K562 (cell line): Measurements from ENCODE around the gene HSD11B1. TPM values are rescaled to one million over a fixed set of nuclear protein-coding genes. Genes with fewer than 3 reads are reported as not detected.

ENCODE experiments used
- ARID3A ChIP-seq: IDR thresholded peaks from 2 replicates; pipeline ENCODE4 v1.6.1; 2012; ENCODE audit warnings: low read depth, low read length, improper control_type of control experiment, borderline replicate concordance
- ATF1 ChIP-seq, 2 experiments: fragments of 450-650 bp in 1 of 2; IDR thresholded peaks; 2 replicates each; pipeline ENCODE4 v1.6.1; 2016; ENCODE audit warnings: missing compliant biosample characterization in 1 of 2, missing genetic modification characterization in 1 of 2
- ATF4 ChIP-seq: fragments of 450-650 bp; formaldehyde crosslinking; IDR thresholded peaks from 2 replicates; pipeline ENCODE4 v1.4.0; 2022; ENCODE audit warnings: mild to moderate bottlenecking, moderate library complexity
- COPS2 ChIP-seq: fragments of 450-650 bp; conservative IDR thresholded peaks from 2 replicates; pipeline ENCODE4 v1.6.1; 2016; ENCODE audit warnings: mild to moderate bottlenecking, moderate library complexity
- DACH1 ChIP-seq: fragments of 450-650 bp; IDR thresholded peaks from 2 replicates; pipeline ENCODE4 v1.6.1; 2018; ENCODE audit not compliant: partially characterized antibody
- EGR1 ChIP-seq: fragments of 450-650 bp; conservative IDR thresholded peaks from 2 replicates; pipeline ENCODE4 v1.6.1; 2017; ENCODE audit warnings: mild to moderate bottlenecking
- ETS2 ChIP-seq: IDR thresholded peaks from 2 replicates; pipeline ENCODE4 v1.6.1; 2016; ENCODE audit warnings: borderline replicate concordance, missing genetic modification characterization, mild to moderate bottlenecking, moderate library complexity, missing compliant biosample characterization; ENCODE audit not compliant: poor library complexity, severe bottlenecking
- FUS ChIP-seq: fragments of 200-400 bp; formaldehyde crosslinking; optimal IDR thresholded peaks from 2 replicates; pipeline ENCODE3; 2017; ENCODE audit warnings: low read depth, low read length
- MEIS2 ChIP-seq: fragments of 450-650 bp; IDR thresholded peaks from 2 replicates; pipeline ENCODE4 v1.6.1; 2014; ENCODE audit warnings: mild to moderate bottlenecking; ENCODE audit not compliant: partially characterized antibody
- MTA3 ChIP-seq: fragments of 450-650 bp; formaldehyde crosslinking; IDR thresholded peaks from 2 replicates; pipeline ENCODE4 v1.6.1; 2017; ENCODE audit warnings: mild to moderate bottlenecking, borderline replicate concordance
- REST ChIP-seq, 2 experiments: fragments of 450-650 bp; formaldehyde crosslinking in 1 of 2; IDR thresholded peaks; 2 replicates each; pipeline versions ENCODE4 v1.4.0 to v1.6.1; 2014 to 2020; ENCODE audit warnings: mild to moderate bottlenecking in 2 of 2, borderline replicate concordance in 1 of 2, low read depth in 1 of 2
- SFPQ ChIP-seq: fragments of 200-400 bp; formaldehyde crosslinking; IDR thresholded peaks from 2 replicates; pipeline ENCODE4 v1.6.1; 2017; ENCODE audit warnings: mild to moderate bottlenecking, low read depth, low read length, moderate library complexity
- ZNF384 ChIP-seq: IDR thresholded peaks from 2 replicates; pipeline ENCODE4 v1.6.1; 2012; ENCODE audit warnings: low read depth, low read length, improper control_type of control experiment
- polyA plus RNA-seq, 8 experiments: library from polyadenylated mRNA; depleted of rRNA in 4 of 8; stranded (reverse) in 5 of 8; unstranded in 3 of 8; fragments of >200 nt; fragmentation: Nextera tagmentation in 2 of 8; fragmentation: Illumina TruSeq in 1 of 8; extraction: Ambion mirVana in 2 of 8; extraction: Trizol in 1 of 8; gene quantifications; 2 replicates each; pipeline versions ENCODE4 v1.2.1 to v1.2.3, GENCODE V29; 2011 to 2014; ENCODE audit warnings: inconsistent platforms in 1 of 8, missing spikeins in 1 of 8
- total RNA-seq, 7 experiments: library from RNA; depleted of rRNA in 6 of 7; stranded (reverse); fragments of >200 nt in 6 of 7; fragmentation: Illumina TruSeq in 2 of 7; extraction: Trizol in 2 of 7; gene quantifications; 2 replicates each; pipeline versions ENCODE4 v1.2.1 to v1.2.3, GENCODE V29; 2011 to 2021; ENCODE audit warnings: low replicate concordance in 1 of 7

The HSD11B1 gene
- total and polyA plus RNA-seq, 9 of the 15 experiments (the other 6 are each of a cell fraction or from before 2014, with no cell fraction given): 0.04 to 0.16 TPM; not detected in 7

- peak; percentile 76; the same call in 1 of the 2 replicates for TF ChIP-seq ARID3A
- TF ChIP-seq ATF4 (CRISPR knock-in tag): peak; percentile 57; the same call in 1 of the 2 replicates
- TF ChIP-seq SFPQ: no peak
- TF ChIP-seq ATF1 (CRISPR knock-in tag; IDR thresholded peaks at IDR 0.05): no peak
- TF ChIP-seq ATF1 (tag; IDR thresholded peaks at IDR 0.05): 0 out of 2 replicates have a peak, but pooled peaks have one; percentile 28
- no peak for TF ChIP-seq EGR1
- no peak for TF ChIP-seq MTA3
- peak; percentile 88 for TF ChIP-seq MEIS2
- TF ChIP-seq ETS2: no peak
- TF ChIP-seq COPS2: no peak
- TF ChIP-seq DACH1: no peak
- TF ChIP-seq FUS: no peak
- TF ChIP-seq REST (IDR thresholded peaks at IDR 0.05; ENCODE audit: borderline replicate concordance): peak; percentile 96
- TF ChIP-seq REST (CRISPR knock-in tag; IDR thresholded peaks at IDR 0.05; ENCODE audit: low read depth): no peak
- TF ChIP-seq ZNF384: 0 out of 2 replicates have a peak, but pooled peaks have one; percentile 24
These were observed 11.7 kb upstream of the HSD11B1 start (continued) for GRCh38 chr1:209692745-209693504.
